Stromal cell of bone marrow (primary cell): ENCODE results near the gene SLC34A2.

Source experiments
- DNase-seq: peaks from one replicate; pipeline ENCODE4 v3.0.0-alpha.2; 2012; ENCODE audit warnings: low read depth

SLC34A2 gene

DNA sequence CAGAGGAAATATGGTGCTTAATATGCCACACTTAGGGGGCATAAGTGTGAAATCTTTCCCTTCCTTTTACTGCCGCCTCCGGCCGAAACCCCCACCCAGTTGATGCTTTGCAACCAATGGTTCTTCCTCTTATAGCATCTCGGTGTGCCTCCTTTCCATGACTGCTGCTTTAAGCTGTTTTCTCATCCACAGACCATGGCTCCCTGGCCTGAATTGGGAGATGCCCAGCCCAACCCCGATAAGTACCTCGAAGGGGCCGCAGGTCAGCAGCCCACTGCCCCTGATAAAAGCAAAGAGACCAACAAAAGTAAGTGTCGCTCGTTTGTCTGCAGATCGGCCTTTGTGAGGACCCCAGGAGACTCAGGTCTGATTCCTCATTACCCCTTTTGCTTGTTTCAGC lies 6.7 kb downstream of the SLC34A2 start:
- no peak for DNase-seq

DNA sequence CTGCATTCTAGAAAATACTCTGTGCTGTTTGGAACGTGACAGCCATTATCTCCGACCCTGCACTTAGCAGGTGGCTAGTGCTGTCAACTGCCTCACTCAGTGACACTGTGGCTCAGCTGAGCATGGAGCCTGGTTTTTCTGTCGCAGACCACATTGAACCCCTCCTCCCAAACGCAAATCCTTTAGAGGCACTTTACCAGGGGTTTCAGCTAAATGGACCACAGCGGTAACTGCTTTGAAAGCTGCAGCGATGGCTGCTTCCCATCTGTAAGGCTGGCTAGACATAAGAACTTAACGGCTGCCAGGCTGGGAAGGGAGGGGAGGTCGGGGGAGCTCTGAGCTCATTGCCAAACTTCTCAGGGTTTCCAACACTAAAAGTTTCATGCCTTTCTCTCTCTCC lies 8.1 kb downstream of the SLC34A2 start:
- no peak for DNase-seq

DNA sequence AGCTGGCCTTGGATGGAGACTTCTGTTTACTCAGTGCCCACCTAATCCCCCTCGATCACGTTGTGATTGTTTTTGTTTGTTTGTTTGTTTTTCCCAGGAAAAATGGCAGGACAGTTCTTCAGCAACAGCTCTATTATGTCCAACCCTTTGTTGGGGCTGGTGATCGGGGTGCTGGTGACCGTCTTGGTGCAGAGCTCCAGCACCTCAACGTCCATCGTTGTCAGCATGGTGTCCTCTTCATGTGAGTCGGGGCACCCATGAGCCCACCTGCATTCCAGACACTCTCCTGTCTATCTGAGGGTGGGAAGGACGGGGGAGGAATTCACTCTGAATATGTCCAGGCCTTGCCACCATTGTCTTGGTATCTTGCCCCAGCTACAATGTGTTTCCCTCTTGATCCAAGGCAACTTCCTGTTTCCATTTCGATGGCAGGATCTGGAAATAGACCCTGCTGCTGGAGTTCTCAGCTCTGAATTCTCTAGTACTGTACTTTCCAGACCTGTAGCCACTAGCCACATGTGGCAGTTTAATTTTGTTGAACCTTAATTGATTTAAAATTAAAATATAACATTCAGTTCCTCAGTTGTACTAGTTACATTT lies 10.5 kb downstream of the SLC34A2 start:
- no peak for DNase-seq

DNA sequence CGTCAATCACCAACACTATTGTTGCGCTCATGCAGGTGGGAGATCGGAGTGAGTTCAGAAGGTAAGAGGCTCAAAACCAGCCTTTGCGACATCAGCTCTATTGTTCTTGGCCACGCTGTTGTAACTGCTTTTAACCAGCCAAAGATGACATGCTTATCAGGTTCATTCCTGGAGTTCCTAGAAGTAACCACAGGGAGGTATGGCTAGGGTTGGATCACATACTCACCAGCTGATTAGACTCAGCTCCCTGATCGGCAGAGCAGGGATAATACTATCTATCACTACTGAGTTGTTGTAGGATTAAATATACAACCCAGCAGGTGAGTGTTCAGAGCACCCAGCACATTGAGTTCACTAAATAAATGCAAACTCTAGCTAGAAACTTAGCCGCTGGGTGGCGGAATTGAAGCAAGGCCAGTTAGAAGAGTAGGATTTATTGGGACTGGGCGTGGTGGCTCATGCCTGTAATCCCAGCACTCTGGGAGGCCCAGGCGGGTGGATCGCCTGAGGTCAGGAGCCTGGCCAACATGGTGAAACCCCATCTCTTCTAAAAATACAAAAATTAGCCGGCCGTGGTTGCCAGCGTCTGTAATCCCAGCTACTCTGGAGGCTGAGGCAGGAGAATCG lies 12.4 kb downstream of the SLC34A2 start:
- DNase-seq, result peak; percentile 18

DNA sequence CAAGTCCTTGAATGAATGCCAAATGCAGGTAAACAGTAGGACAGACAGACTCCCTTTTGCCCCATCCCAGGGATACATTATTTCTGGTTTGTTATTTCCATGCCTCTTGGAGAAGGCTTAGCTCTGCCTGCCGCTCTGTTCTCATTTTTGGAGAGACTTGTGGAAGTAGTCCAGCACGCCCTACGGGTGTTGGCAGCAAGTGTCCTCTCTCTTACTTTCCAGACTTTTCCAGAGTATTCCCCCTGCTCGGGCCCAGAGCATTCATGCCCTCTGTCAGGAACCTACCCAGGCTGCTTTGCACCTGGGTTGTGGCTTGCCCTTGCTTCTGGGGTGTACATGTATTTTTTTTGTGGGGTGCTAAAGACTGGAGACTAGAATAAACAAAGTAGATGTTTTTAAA lies 15.3 kb downstream of the SLC34A2 start:
- no peak for DNase-seq

DNA sequence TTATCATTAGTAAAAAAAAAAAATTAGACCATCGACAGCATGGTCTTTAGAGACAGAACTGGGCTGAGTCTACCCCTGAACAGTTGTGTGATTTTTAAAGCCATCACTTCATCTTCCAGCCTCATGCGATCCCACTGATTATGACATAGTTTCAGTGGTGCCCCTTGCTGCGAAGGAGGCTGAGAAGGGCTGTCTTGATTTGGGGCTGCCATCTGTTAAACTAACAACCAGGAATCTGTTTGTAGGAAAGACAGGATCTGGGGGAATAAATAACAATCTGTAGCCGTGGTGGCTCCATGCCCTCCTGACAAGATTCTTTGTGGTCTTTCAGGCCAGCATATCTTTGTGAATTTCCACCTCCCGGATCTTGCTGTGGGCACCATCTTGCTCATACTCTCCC lies 17.1 kb downstream of the SLC34A2 start:
- DNase-seq, result no peak

DNA sequence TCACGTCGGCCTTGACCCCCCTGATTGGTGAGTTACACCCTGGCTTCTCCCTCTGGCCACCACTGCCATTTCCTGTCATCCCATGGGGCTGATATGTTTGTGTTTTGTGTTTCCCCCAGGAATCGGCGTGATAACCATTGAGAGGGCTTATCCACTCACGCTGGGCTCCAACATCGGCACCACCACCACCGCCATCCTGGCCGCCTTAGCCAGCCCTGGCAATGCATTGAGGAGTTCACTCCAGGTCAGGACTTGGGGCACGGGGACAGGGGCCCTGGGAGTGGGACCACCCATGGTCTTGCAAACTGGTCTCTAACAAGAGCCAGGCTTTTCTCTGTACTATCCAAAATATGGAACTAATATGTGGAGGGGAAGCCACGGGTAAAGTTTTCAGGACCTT lies 18.7 kb downstream of the SLC34A2 start:
- DNase-seq, result no peak

DNA sequence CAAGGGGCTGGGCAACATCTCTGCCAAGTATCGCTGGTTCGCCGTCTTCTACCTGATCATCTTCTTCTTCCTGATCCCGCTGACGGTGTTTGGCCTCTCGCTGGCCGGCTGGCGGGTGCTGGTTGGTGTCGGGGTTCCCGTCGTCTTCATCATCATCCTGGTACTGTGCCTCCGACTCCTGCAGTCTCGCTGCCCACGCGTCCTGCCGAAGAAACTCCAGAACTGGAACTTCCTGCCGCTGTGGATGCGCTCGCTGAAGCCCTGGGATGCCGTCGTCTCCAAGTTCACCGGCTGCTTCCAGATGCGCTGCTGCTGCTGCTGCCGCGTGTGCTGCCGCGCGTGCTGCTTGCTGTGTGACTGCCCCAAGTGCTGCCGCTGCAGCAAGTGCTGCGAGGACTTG lies 20.6 kb downstream of the SLC34A2 start:
- no peak for DNase-seq

DNA sequence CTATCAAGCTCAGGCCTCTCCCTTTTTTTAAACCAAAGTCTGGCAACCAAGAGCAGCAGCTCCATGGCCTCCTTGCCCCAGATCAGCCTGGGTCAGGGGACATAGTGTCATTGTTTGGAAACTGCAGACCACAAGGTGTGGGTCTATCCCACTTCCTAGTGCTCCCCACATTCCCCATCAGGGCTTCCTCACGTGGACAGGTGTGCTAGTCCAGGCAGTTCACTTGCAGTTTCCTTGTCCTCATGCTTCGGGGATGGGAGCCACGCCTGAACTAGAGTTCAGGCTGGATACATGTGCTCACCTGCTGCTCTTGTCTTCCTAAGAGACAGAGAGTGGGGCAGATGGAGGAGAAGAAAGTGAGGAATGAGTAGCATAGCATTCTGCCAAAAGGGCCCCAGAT lies 21.5 kb downstream of the SLC34A2 start:
- DNase-seq, result no peak

DNA sequence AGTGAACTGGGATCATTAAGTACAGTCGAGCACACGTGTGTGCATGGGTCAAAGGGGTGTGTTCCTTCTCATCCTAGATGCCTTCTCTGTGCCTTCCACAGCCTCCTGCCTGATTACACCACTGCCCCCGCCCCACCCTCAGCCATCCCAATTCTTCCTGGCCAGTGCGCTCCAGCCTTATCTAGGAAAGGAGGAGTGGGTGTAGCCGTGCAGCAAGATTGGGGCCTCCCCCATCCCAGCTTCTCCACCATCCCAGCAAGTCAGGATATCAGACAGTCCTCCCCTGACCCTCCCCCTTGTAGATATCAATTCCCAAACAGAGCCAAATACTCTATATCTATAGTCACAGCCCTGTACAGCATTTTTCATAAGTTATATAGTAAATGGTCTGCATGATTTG lies 22.3 kb downstream of the SLC34A2 start:
- DNase-seq, result no peak

DNA sequence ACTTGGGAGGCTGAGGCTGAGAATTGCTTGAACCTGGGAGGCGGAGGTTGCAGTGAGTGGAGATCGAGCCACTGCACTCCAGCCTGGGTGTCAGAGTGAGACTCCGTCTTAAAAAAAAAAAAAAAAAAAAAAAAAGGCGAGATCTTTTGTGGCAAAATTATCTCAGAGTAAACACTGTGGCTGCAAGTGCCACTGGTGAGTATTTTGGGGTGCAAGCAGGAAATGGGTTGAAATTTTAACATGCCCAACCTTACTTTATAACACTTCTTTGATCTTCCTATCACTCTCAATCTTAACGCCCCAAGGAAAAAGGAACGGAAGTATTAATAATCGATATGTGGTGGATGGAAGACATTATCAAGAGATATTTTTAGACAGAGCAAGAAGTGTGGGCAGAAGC lies 32.1 kb downstream of the SLC34A2 start:
- DNase-seq, result no peak

DNA sequence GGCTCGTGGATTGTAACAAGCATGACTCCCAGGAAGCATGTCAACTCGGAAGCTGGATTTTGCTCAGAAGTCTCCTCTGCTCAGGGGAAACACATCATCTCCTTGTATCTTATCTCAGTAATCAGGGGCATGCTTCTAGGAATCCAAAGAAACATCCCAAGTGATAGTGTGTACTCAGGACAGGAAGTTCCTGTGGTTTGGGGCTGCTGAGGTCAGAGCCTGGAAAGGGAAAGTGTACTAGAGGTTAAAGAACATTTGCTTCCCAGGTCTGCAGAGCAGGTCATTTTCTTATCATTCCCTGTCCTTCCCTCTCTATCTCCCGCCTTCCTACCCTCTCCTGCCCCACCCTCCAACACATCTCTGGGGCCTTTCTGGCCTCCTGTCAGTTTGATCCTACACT lies 38.8 kb downstream of the SLC34A2 start:
- DNase-seq, result no peak

DNA sequence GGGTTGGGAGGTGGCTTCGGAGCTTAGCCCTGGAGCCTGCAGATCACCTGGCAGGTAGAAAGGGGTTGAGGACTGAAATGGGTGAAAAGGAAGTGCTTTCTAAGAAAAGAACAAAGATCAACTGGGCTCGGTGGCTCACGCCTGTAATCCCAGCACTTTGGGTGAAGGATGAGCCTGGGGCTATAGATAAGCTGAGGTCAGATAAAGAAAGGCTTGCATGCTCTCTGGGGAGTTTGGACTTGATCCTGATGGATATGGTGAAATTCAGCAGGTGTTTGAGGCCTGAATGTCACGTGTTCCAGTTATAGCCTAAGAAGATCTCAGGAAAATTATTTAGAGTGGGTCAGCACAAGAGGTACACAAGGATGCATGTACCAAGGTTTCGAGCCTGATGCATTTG lies 40.8 kb downstream of the SLC34A2 start:
- DNase-seq, result no peak

DNA sequence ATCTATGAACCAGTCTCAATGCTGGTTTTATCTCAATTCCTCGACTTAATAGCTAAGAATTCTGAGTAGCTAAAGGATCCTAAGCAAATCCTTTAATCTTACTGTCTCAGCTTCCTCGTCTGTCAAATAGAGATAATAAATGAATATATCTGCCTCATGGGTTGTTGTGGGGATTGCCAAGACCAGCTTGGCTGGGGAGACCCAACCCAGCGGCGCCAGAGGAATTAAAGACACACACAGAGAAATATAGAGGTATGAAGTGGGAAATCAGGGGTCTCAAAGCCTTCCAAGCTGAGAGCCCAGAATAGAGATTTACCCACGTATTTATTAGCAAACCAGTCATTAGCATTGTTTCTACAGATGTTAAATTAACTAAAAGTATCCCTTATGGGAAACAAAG lies 41.9 kb downstream of the SLC34A2 start:
- no peak for DNase-seq

DNA sequence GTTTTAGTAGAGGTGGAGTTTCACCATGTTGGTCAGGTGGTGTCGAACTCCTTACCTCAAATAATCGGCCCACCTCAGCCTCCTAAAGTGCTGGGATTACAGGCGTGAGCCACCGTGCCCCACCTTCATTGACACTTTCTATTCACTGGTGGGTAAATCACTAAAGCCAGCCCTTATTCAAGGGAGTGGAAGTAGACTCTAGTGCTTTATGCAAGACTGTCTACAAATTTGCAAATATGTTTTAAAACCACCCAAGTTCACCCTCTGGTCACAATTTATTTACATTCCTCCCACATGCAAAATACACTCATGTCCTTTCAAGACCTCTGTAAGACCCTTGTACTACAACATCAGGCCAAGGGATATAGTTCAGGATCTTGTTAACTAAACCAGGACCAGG lies 45.0 kb downstream of the SLC34A2 start:
- no peak for DNase-seq

DNA sequence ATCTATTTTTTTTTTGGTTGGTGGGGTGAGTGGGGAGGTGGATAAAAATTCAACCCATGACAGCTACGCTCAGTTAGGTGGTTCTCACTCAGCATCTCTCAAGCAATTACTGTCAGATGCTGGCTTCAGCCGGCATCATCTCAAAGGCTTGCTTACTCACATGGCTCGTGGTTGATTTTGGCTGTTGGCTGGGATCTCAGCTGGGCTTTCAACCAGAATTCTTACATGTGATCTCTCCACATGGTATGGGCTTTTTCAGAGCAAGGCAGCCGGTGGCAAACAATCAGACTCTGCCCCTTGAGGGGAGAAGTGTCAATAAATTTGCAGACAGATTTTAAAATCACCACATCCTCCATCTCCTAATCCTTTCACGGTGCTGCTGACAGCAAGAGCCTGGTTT lies 47.2 kb downstream of the SLC34A2 start:
- peak; percentile 93 for DNase-seq

DNA sequence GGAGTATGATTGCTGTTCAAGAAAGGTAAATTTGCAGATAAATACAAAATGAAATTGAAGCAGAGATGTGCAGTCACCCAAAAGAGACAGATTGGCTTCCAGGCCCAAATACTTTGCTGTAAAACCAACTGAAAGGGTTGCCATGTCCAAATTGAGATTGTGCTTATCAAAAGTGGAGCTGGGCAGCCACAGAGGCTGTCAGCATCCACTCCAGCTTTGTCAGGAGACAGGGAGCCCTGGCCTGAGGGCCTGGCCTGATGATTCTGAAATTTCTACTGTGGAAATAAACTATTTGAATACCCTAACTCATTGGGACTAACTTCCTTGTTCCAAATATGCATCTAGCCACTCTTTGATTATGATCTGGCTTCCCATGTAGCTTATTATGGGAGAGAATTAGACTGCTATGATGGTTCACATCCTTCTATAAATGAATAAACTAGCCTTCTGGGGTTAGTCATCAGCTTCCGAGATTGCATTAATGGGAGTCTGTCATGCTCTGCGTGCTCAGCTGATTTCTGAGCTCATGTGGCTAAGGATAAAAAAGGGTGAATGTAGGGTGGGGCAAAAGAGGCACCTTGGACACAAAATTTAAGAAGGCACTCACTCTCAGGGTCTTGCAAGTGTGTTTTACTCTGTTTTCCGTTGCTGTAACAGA lies 48.2 kb downstream of the SLC34A2 start:
- DNase-seq, result peak; percentile 15

DNA sequence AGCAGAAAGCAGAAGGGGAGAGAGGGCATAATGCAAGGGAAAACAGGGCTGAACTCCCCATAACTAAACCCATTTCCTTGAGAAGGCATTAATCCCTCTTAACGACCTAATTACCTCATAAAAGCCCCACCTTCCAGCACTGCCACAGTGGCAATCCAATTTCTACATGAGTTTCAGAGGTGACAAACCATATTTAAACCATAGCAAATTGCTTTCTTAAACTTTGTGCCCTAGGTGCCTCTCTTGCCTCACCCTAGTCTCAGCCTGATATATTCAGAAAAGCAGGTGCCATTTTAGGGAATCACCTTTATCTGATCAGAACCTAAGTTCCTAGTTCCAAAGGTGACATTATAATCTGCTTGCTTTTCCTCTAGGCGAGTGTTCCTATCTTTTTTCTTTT lies 48.9 kb downstream of the SLC34A2 start:
- no peak for DNase-seq

DNA sequence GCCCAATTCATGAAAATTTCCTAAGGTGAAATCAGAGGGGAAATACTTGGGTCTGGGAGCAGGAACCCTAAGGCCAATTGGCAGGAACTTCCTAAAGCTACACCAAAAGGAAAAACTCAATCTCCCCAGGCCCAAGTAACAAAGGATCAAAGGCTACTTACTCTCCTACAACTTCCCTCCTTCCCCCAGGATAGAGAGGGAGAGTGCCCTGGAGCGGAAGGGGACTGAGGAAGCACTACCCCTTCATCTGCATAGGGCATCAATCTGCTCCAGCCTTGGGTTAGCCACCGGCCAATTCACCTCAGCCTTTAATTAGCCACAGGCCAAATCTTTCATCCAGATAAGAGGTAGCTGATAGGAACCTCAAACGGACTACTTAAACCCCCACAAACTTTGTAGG lies 55.0 kb downstream of the SLC34A2 start:
- DNase-seq, result no peak

DNA sequence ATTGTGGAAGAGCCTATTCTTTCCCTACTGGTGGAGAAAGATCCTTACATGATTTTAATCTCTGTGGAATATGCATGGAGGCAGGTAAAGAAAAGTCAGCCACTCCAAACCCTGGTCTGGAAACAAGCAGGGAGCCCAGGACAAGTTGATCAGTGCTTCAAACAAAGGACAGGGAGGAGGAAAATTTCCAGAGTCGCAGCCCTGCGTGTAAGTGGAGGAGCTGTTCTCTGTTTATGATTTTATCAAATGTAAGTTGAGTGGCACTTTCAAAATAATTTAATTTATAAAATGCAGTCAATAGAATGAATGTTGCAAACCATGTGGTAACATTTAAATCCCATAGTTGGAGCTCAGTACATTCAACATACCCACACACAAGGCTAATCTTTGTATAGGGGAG lies 57.0 kb downstream of the SLC34A2 start:
- DNase-seq, result no peak

DNA sequence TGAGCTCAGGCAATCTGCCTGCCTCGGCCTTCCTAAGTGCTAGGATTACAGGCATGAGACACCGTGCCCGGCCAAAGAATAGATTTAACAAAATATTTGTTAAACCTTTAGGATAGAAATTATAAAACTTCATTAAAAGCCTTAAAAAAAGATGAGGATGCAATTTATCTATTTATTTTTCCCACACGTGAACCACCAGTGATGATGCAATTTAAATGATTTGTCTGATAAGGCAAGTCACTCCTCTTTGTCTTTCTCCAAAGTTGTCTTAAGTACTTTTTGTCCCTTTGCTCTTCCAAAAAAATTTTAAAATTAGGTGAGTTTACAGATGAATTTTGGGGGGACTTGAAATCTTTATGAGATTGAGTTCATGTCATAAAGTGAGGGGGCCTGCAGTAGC lies 58.2 kb downstream of the SLC34A2 start:
- DNase-seq, result no peak

DNA sequence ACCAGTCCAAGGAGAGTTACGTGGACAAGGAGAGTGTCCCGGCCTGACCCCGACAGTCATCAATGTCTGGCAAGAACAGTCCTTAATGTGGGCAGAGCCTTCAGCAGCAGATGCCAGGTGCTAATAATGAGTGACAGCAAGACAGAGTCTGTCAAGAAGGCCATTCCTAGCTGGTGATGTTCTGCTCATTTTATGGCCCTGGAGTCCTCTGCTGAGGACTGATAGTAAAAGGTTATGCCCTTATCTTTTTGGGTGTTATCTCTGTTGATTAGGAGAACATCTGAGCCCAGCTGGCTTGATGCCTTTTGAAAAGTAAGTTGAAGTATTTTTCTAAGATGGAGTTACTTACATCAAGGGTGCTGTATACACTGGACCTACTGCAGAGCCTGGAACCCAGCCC lies 67.3 kb downstream of the SLC34A2 start:
- no peak for DNase-seq

DNA sequence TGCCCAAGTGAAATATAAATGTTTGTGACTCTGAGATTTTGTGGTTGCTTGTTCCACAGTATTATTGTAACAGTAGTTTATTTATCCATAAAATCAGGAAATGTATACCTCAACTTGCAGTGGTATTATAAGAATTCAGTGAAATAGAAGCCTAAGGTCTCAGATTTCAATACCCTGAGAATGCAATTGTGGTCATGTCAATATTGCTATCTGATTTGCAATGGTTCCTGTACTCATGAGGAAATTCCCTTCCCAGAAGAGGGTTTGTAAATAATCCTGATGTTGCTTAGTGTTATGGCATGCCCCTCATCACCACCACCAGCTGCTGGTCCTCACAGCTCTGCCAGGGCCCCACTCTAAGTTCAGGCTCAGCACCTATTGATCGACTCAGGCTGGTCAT lies 67.8 kb downstream of the SLC34A2 start:
- no peak for DNase-seq

DNA sequence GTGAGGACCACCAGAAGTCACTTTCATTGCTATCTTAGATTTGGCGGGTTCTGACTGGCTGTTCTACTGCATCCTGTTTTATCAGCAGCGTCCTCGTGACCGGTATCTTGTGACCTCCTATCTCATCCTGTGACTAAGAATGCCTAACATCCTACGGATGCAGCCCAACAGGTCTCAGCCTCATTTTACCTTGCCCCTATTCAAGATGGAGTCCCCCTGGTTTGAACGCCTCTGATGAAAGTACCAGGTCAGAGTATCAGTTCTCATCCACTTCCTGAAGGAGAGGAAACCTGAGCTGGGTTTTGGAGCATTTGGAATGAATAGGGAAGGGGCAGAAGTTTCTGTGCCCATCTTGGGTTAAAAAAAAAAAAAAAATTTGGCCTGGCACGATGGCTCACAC lies 70.2 kb downstream of the SLC34A2 start:
- no peak for DNase-seq
